Posterior cingulate gyrus (tissue), 11 donors: ENCODE measurements around the gene PIPOX.

Source experiments
- DNase-seq, 10 donors: peaks; one replicate each; pipeline versions ENCODE4 v3.0.0 to v3.0.0-alpha.2; 2020 to 2021; ENCODE audit warnings: mixed read lengths in 3 of 10
- intact Hi-C: fragments of 100-400 bp; cut with DNase I; formaldehyde crosslinking; loops from one replicate; pipeline ENCODE4 v1.15.1; 2023

The PIPOX gene

GRCh38 chr17:29091606-29092289 lies 48.8 kb downstream of the PIPOX start:
- intact Hi-C loops = loop anchor here (5.0 kb wide), 1 partner anchor 124 kb away; no protein-coding TSS in a partner anchor

DNA sequence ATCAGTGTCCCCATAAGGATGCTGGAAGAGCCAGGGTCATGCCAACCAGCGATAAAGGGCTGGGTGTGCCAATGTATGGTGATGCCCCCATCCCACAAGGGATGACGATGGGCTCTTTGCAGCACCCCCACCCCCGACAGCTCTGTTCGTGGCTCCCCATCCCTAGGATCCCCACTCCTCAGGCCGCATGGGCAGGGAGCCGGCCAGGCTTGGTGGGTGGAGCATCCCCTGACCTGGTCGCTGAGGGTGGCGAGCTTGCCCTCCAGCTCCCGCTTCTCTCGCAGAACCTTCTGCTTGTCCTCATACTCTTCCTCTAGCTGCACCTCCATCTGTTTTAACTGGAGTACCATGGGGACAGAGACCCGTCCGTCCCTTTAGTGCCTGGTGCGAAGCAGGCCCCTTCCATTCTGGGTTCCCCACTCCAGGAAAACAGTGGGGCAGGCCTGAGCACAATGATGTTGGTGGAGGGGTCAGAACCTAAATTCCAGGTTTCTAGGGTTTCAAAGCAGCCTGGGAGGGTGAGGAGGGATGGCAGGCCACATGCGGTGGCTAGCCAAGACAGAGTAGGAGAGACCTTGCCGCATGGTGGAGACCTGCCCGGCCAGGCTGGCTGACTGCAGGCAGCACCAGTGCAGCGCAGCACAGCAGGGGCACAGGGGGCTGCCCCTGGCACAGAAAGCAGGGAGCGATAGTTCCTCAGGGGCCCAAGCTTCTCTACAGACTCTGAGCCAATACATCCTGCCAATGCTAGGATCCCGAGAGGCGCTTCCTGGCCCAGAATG lies 50.3 kb downstream of the PIPOX start:
- intact Hi-C loops = loop anchor here (5.0 kb wide), 1 partner anchor 126 kb away; no protein-coding TSS in a partner anchor
- peak in 2 of 10 donors; percentile 50 to 52 for DNase-seq

More at GRCh38 chr17:29091606-29092289, 48.8 kb downstream of the PIPOX start:
- DNase-seq = peak in 1 of 10 donors; percentile 57

DNA sequence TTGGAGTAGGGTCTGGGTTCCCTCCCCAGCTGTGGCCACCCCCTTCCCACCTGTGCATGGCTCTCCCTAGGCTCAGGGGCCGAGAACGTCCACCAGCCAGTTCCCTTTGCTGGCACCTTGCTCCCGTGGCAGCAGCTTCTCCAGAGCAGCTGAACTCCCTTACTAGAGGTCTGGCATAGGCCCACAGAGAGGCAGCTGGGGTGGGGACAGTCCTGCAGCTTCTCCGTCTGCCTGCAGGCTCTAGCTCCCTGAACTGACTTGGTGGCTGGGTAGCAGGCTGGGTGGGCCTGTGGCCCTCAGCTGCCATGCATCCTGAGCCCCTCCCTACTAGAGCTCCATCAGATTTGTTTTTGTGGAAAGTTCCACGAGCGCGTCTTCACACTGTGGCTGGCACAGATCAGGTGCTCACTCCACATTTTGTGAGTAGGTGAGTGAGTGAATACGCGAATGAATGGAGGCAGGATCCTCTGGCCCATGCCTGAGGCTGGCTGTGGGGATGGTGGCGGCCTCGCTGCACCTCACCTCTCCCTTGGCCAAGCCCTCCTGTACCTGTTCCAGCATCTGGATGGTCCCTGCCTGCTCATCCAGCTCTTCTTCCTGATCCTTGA lies 51.3 kb downstream of the PIPOX start:
- intact Hi-C loops = loop anchor here (5.0 kb wide), 1 partner anchor 127 kb away; no protein-coding TSS in a partner anchor
- DNase-seq = no peak

DNA sequence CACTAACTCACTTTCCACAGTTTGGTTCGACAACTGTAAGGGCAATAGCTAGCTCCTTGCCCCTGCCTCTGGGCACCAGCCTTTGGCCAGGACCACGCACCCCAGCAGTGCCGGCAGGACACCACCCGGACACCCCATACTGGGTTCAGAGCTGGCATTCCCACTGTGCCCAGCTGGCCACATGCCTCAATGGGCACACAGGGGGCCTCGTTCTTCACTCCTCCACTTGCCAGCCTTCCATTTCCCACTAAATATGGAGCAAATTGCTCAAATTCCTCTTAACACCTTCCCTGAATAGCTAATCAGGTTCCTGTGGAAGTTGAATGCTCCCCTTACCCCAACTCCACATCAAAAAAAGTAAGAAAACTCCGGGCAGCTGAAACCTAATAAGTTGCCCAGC lies 52.5 kb downstream of the PIPOX start:
- DNase-seq = no peak
- intact Hi-C loops = no loop called here

DNA sequence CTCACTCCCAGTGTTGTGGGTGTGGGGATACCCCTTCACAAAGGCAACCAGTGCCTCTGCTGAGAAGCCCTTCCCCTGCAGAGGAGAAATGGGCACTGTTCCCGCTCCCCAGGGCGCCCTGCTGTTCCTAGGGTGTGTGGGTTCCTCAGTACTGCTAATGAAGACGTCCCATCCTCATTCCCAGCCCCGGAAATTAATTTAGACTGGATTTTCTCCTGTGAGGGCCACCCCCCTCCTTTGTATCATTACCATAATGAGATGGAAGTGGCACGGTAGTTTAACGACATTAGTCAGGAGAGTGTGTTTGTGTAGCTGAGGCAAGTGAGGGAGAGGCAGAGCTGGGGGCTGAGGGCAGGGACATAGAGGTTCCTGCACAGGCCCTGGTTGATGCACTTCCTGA lies 53.2 kb downstream of the PIPOX start:
- DNase-seq = no peak
- intact Hi-C loops = no loop called here

DNA sequence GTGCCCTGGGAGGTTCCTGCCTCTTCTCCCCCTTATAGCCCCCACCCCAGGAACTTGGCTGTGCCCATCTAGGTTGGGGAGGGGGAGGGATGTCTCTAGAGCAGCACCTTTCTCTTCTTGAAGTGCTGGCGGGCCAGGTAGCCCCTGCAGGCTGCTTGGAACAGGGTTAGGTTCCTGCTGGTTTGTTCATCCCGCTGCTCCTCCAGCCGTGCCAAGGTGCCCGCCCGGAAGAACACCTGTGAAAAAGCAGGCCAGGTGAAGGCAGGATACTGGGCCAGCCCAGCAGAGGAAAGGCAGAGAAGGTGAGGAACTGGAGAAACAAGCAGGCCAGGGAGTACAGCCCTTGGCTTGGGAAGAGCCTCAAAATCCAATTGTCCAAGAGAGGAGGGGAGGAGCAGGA lies 56.6 kb downstream of the PIPOX start:
- intact Hi-C loops = no loop called here
- DNase-seq = no peak

DNA sequence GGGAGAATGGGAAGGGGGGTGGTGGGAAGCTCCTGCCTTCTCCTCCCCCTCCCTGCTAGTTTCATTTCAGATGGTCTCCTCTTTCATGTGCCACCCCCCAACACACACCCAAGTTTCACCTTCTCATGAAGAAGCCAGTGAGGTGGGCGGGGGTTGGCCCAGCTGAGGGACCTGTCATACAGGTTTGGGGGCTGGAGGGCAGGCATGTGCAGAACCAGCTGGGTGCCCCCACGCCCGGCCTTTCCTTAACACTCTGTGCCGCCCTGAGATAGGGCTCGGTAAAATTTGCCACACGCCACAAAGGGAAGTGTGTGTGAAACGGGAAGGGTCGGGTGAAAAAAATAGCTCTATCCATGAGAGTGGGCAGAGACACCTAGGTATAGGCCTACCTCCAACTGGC lies 57.4 kb downstream of the PIPOX start:
- intact Hi-C loops = no loop called here
- no peak for DNase-seq

- no peak for DNase-seq
- intact Hi-C loops = no loop called here
Measured at GRCh38 chr17:29102046-29102445, 59.1 kb downstream of the PIPOX start.

- intact Hi-C loops = no loop called here
- no peak for DNase-seq
Measured at GRCh38 chr17:29102741-29103181, 59.8 kb downstream of the PIPOX start.

GRCh38 chr17:29103341-29103740 lies 60.4 kb downstream of the PIPOX start:
- intact Hi-C loops = no loop called here
- DNase-seq = no peak
